Measurements from ENCODE around the gene CPS1.

The CPS1 gene

DNA sequence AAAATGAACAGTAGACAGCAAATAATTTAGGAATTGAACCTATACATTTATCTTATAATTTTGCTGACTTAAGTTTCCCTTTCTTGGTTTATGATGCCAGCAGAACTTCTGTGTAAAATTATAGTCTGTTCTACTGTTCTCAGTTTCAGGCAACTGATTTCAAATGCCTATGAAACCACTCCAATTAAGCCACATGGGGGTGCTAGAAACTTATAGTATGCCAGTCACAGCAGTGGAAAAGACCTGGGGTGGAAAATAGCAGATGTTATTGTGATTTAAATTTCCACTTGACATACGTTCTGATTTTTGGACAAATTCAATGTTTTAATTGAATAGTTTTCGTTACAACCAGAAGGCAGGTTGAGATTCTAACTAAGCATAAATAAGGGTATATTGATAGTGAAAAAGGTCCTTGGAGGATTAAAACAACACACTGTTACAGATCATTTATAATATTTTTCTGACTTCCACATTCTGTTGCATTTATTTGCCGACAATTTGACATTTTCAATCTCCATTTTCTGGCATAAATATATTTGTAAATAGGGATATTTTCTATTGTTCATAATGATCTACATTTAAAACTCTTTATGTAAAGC is 61.4 kb downstream of the CPS1 start:
- Histone ChIP-seq H3K9me3 (ENCODE audit: insufficient read depth, low read length) (no peaks in the 10 kb centered on the region), H3K9ac (ENCODE audit: low read length) (no peak overlapping the region), H3K79me2 (ENCODE audit: insufficient read depth, low read length) (no peaks in the 10 kb centered on the region), H3K9me2 (replicated peaks; ENCODE audit: insufficient read depth, low read length) (no peaks in the 10 kb centered on the region), H3F3A (ENCODE audit: insufficient read depth) (no peaks in the 10 kb centered on the region), H3K27ac (ENCODE audit: low read depth, low read length) (no peak overlapping the region), H3K4me2 (ENCODE audit: low read depth, low read length, poor library complexity, severe bottlenecking) (no peak overlapping the region), H3K36me3 (ENCODE audit: low read length) (no peaks in the 10 kb centered on the region), H3K27me3 (ENCODE audit: low read length) (no peaks in the 10 kb centered on the region), H2AFZ (ENCODE audit: low read depth, low read length, severe bottlenecking) (no peak overlapping the region), H4K20me1 (ENCODE audit: low read depth, low read length) (no peaks in the 10 kb centered on the region), H3K4me3 (ENCODE audit: insufficient read depth, low read length, poor library complexity, severe bottlenecking) (no peak overlapping the region)
- TF ChIP-seq EZH2phosphoT487 (conservative IDR thresholded peaks at IDR 0.05; ENCODE audit: low read length) (no peak), CTCF (IDR thresholded peaks at IDR 0.05; ENCODE audit: insufficient read depth, low read length, poor library complexity, severe bottlenecking) (peak; percentile 38)

GRCh38 chr2:210620456-210620855 is 64.1 kb downstream of the CPS1 start:
- no peak overlapping the region for H3K27ac ChIP-seq (ENCODE audit: low read depth, low read length)
- no peak overlapping the region for H2AFZ ChIP-seq (ENCODE audit: low read depth, low read length, severe bottlenecking)
- H3K9me3 ChIP-seq (ENCODE audit: insufficient read depth, low read length) = no peaks in the 10 kb centered on the region
- H3K4me2 ChIP-seq (ENCODE audit: low read depth, low read length, poor library complexity, severe bottlenecking) = no peak overlapping the region
- H3K36me3 ChIP-seq (ENCODE audit: low read length) = no peaks in the 10 kb centered on the region
- no peaks in the 10 kb centered on the region for H4K20me1 ChIP-seq (ENCODE audit: low read depth, low read length)
- no peaks in the 10 kb centered on the region for H3K79me2 ChIP-seq (ENCODE audit: insufficient read depth, low read length)
- no peak overlapping the region for H3K4me3 ChIP-seq (ENCODE audit: insufficient read depth, low read length, poor library complexity, severe bottlenecking)
- no peaks in the 10 kb centered on the region for H3K27me3 ChIP-seq (ENCODE audit: low read length)
- no peak overlapping the region for H3K9ac ChIP-seq (ENCODE audit: low read length)
- H3K9me2 ChIP-seq (replicated peaks; ENCODE audit: insufficient read depth, low read length) = no peaks in the 10 kb centered on the region
- no peaks in the 10 kb centered on the region for H3F3A ChIP-seq (ENCODE audit: insufficient read depth)
- no peak for TF ChIP-seq CTCF (IDR thresholded peaks at IDR 0.05; ENCODE audit: insufficient read depth, low read length, poor library complexity, severe bottlenecking)
- TF ChIP-seq EZH2phosphoT487 (conservative IDR thresholded peaks at IDR 0.05; ENCODE audit: low read length) = no peak

GRCh38 chr2:210623506-210623905 is 67.1 kb downstream of the CPS1 start:
- no peak overlapping the region for H3K9ac ChIP-seq (ENCODE audit: low read length)
- no peaks in the 10 kb centered on the region for H3F3A ChIP-seq (ENCODE audit: insufficient read depth)
- H3K4me2 ChIP-seq (ENCODE audit: low read depth, low read length, poor library complexity, severe bottlenecking) = no peak overlapping the region
- H4K20me1 ChIP-seq (ENCODE audit: low read depth, low read length) = no peaks in the 10 kb centered on the region
- no peak overlapping the region for H3K4me3 ChIP-seq (ENCODE audit: insufficient read depth, low read length, poor library complexity, severe bottlenecking)
- H2AFZ ChIP-seq (ENCODE audit: low read depth, low read length, severe bottlenecking) = no peak overlapping the region
- H3K27me3 ChIP-seq (ENCODE audit: low read length) = no peaks in the 10 kb centered on the region
- no peaks in the 10 kb centered on the region for H3K36me3 ChIP-seq (ENCODE audit: low read length)
- TF ChIP-seq EZH2phosphoT487 (conservative IDR thresholded peaks at IDR 0.05; ENCODE audit: low read length) = no peak
- TF ChIP-seq CTCF (IDR thresholded peaks at IDR 0.05; ENCODE audit: insufficient read depth, low read length, poor library complexity, severe bottlenecking) = no peak
- H3K9me2 ChIP-seq (replicated peaks; ENCODE audit: insufficient read depth, low read length) = no peaks in the 10 kb centered on the region
- no peaks in the 10 kb centered on the region for H3K9me3 ChIP-seq (ENCODE audit: insufficient read depth, low read length)
- no peak overlapping the region for H3K27ac ChIP-seq (ENCODE audit: low read depth, low read length)
- no peaks in the 10 kb centered on the region for H3K79me2 ChIP-seq (ENCODE audit: insufficient read depth, low read length)

Measured in SU-DHL-6 (cell line).